Measurements from ENCODE around the gene ITCH.
"Not testable (repeated sequence)": the region's sequence is repeated elsewhere in the genome, so short reads cannot be mapped to it uniquely, and the experiment has no call there.

The ITCH gene

GRCh38 chr20:34382877-34383455 lies 19.9 kb downstream of the ITCH start:
- DNase-seq: not testable (repeated sequence)

- DNase-seq: no peak
These were observed 22.4 kb downstream of the ITCH start for GRCh38 chr20:34385464-34385863.

GRCh38 chr20:34388000-34388399 lies 24.9 kb downstream of the ITCH start:
- DNase-seq: no peak

GRCh38 chr20:34388678-34389077 lies 25.6 kb downstream of the ITCH start:
- no peak for DNase-seq

GRCh38 chr20:34389206-34389953 lies 26.3 kb downstream of the ITCH start:
- DNase-seq: no peak

- no peak for DNase-seq
These were observed 27.0 kb downstream of the ITCH start for GRCh38 chr20:34389954-34390555.

- DNase-seq: no peak
These were observed 33.3 kb downstream of the ITCH start for GRCh38 chr20:34396408-34396807.

GRCh38 chr20:34397096-34397495 lies 34.0 kb downstream of the ITCH start:
- DNase-seq: no peak

GRCh38 chr20:34400776-34401175 lies 37.7 kb downstream of the ITCH start:
- DNase-seq: not testable (repeated sequence)

- DNase-seq: no peak
These were observed 38.8 kb downstream of the ITCH start for GRCh38 chr20:34401741-34402455.

- DNase-seq: no peak
These were observed 39.4 kb downstream of the ITCH start for GRCh38 chr20:34402461-34402860.

GRCh38 chr20:34403063-34403827 lies 40.2 kb downstream of the ITCH start:
- DNase-seq: no peak

GRCh38 chr20:34403908-34404307 lies 40.8 kb downstream of the ITCH start:
- no peak for DNase-seq

GRCh38 chr20:34404803-34405202 lies 41.7 kb downstream of the ITCH start:
- no peak for DNase-seq

GRCh38 chr20:34405247-34405651 lies 42.2 kb downstream of the ITCH start:
- peak; percentile 6 for DNase-seq

GRCh38 chr20:34405942-34406341 lies 42.9 kb downstream of the ITCH start:
- DNase-seq: not testable (repeated sequence)

GRCh38 chr20:34407962-34408474 lies 44.9 kb downstream of the ITCH start:
- no peak for DNase-seq

- DNase-seq: no peak
These were observed 47.3 kb downstream of the ITCH start for GRCh38 chr20:34410336-34410735.

- no peak for DNase-seq
These were observed 49.4 kb downstream of the ITCH start for GRCh38 chr20:34412453-34412852.

- DNase-seq: not testable (repeated sequence)
These were observed 51.5 kb downstream of the ITCH start for GRCh38 chr20:34414525-34414924.

GRCh38 chr20:34415079-34415478 lies 52.0 kb downstream of the ITCH start:
- no peak for DNase-seq

- DNase-seq: no peak
These were observed 57.1 kb downstream of the ITCH start for GRCh38 chr20:34420146-34420545.

GRCh38 chr20:34420975-34421374 lies 57.9 kb downstream of the ITCH start:
- DNase-seq: no peak

All from CD4-positive, alpha-beta T cell treated with Interferon gamma for 1 hour (primary cell).